ENCODE measurements around the gene KRCC1.
"Not testable (repeated sequence)": the region's sequence is repeated elsewhere in the genome, so short reads cannot be mapped to it uniquely, and the experiment has no call there.

KRCC1 gene

DNA sequence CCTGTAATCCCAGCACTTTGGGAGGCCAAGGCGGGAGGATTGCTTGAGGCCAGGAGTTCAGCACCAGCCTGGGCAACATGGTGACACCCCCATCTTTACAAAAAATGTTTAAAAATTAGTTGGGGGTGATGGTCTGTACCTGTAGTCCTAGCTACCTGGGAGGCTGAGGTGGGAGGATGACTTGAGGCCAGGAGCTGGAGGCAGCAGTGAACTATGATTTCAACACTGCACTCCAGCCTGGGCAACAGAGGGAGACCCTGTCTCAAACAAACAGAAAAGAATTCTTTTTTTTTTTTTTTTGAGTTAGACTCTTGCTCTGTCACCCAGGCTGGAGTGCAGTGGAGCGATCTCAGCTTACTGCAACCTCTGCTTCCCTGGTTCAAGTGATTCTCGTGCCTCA is 55.1 kb downstream of the KRCC1 start:
- DNase-seq (ENCODE audit: low read depth), result not testable (repeated sequence)

- no peak for DNase-seq (ENCODE audit: low read depth)
Observed at GRCh38 chr2:87996570-87996969, 59.0 kb downstream of the KRCC1 start.

DNA sequence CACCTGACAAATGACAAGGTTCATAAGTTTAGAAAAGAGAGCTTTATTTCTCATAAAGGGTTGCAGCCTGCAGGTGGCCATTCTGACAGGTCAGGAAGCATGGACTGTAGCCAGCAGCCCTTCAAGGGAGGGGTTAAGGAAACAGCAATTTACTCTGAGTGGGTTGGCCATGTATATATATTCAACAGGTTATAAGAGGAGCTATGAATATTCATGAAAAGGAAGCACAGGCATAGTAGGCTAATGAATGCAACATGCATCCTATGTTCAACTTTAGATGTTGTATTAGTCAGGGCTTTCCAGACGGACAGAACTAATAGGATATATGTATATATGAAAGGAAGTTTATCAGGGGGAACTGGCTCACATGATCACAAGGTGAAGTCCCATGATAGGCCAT is 59.8 kb downstream of the KRCC1 start:
- DNase-seq (ENCODE audit: low read depth), result no peak

GRCh38 chr2:87994304-87994850 is 61.2 kb downstream of the KRCC1 start:
- DNase-seq (ENCODE audit: low read depth), result not testable (repeated sequence)

- DNase-seq (ENCODE audit: low read depth), result not testable (repeated sequence)
Observed at GRCh38 chr2:87992569-87992968, 63.0 kb downstream of the KRCC1 start.

DNA sequence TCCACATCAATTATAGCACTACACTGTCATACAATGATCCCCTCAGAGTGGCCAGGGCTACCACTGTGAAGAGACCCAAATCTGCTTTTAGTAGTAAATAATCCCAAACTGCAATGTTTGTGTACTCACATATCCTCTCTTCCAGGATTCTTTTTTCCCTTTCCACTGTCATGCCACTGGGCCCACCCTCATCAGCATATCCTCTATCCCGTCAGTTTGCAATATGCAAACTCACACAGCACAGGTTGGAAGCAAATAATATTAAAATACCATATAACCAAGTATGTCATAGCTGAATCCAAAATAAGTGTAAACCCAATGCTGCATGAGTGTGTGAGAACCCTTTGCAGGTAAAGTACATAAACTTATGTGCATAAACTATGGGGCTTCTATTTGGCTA is 68.1 kb downstream of the KRCC1 start:
- DNase-seq (ENCODE audit: low read depth), result not testable (repeated sequence)

GRCh38 chr2:87985902-87986301 is 69.7 kb downstream of the KRCC1 start:
- DNase-seq (ENCODE audit: low read depth), result not testable (repeated sequence)

- not testable (repeated sequence) for DNase-seq (ENCODE audit: low read depth)
Observed at GRCh38 chr2:87981182-87981581, 74.4 kb downstream of the KRCC1 start.
